ENCODE results near the gene LSAMP. TPM values are rescaled to one million over a fixed set of nuclear protein-coding genes. Genes with fewer than 3 reads are reported as not detected.

The LSAMP gene
- total RNA-seq, 1 donor from 2014 or later: 4.4 TPM

DNA sequence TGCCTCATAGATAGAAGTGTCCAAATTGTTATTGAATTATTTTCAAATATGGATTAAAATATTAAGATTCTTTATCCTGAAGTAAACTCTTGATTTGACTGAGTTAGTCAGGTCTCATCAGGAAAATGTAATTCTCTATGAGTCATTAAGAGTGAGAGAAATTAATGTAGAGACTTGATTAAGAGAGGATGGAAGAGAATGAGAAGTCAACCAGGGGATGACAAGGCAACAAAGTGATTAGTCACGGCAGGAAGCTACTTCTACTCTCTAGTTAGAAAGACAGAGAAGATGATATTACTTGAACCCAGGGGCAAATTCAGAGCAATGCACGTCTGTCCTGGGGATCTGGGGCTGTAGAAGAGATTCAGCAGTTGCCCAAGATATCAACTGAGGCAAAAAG is 202.5 kb downstream of the LSAMP start:
- no peak overlapping the region for H3K27ac Mint-ChIP-seq (ENCODE audit: unreplicated experiment)

GRCh38 chr3:116241677-116242076 is 203.6 kb downstream of the LSAMP start:
- no peak for DNase-seq (ENCODE audit: extremely low spot score, unreplicated experiment)
- TF ChIP-seq, protein P1, sequence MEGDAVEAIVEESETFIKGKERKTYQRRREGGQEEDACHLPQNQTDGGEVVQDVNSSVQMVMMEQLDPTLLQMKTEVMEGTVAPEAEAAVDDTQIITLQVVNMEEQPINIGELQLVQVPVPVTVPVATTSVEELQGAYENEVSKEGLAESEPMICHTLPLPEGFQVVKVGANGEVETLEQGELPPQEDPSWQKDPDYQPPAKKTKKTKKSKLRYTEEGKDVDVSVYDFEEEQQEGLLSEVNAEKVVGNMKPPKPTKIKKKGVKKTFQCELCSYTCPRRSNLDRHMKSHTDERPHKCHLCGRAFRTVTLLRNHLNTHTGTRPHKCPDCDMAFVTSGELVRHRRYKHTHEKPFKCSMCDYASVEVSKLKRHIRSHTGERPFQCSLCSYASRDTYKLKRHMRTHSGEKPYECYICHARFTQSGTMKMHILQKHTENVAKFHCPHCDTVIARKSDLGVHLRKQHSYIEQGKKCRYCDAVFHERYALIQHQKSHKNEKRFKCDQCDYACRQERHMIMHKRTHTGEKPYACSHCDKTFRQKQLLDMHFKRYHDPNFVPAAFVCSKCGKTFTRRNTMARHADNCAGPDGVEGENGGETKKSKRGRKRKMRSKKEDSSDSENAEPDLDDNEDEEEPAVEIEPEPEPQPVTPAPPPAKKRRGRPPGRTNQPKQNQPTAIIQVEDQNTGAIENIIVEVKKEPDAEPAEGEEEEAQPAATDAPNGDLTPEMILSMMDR (IDR thresholded peaks at IDR 0.05): no peak
- H3K4me1 Mint-ChIP-seq (ENCODE audit: unreplicated experiment): no peaks in the 10 kb centered on the region
- no peak overlapping the region for H3K27ac Mint-ChIP-seq (ENCODE audit: unreplicated experiment)
- H3K9me3 Mint-ChIP-seq (ENCODE audit: unreplicated experiment): peaks cover 4% of the 10 kb centered on the region
- no peaks in the 10 kb centered on the region for H3K27me3 Mint-ChIP-seq (ENCODE audit: unreplicated experiment)
- H3K4me3 Mint-ChIP-seq (ENCODE audit: unreplicated experiment): no peak overlapping the region
- H3K36me3 Mint-ChIP-seq (ENCODE audit: unreplicated experiment): no peaks in the 10 kb centered on the region

More for the DNA sequence above, 202.5 kb downstream of the LSAMP start:
- TF ChIP-seq, protein P1 (IDR thresholded peaks at IDR 0.05): no peak
- H3K9me3 Mint-ChIP-seq (ENCODE audit: unreplicated experiment): peaks cover 4% of the 10 kb centered on the region
- no peaks in the 10 kb centered on the region for H3K36me3 Mint-ChIP-seq (ENCODE audit: unreplicated experiment)
- no peaks in the 10 kb centered on the region for H3K4me1 Mint-ChIP-seq (ENCODE audit: unreplicated experiment)
- H3K27me3 Mint-ChIP-seq (ENCODE audit: unreplicated experiment): no peaks in the 10 kb centered on the region
- DNase-seq (ENCODE audit: extremely low spot score, unreplicated experiment): no peak
- H3K4me3 Mint-ChIP-seq (ENCODE audit: unreplicated experiment): no peak overlapping the region

GRCh38 chr3:116240261-116240660 is 205.0 kb downstream of the LSAMP start:
- DNase-seq (ENCODE audit: extremely low spot score, unreplicated experiment): no peak
- no peaks in the 10 kb centered on the region for H3K4me1 Mint-ChIP-seq (ENCODE audit: unreplicated experiment)
- no peaks in the 10 kb centered on the region for H3K36me3 Mint-ChIP-seq (ENCODE audit: unreplicated experiment)
- TF ChIP-seq, protein P1 (IDR thresholded peaks at IDR 0.05): no peak
- peaks cover 4% of the 10 kb centered on the region for H3K9me3 Mint-ChIP-seq (ENCODE audit: unreplicated experiment)
- H3K27ac Mint-ChIP-seq (ENCODE audit: unreplicated experiment): no peak overlapping the region
- no peaks in the 10 kb centered on the region for H3K27me3 Mint-ChIP-seq (ENCODE audit: unreplicated experiment)
- no peak overlapping the region for H3K4me3 Mint-ChIP-seq (ENCODE audit: unreplicated experiment)

GRCh38 chr3:116238846-116239565 is 206.3 kb downstream of the LSAMP start:
- H3K4me3 Mint-ChIP-seq (ENCODE audit: unreplicated experiment): no peak overlapping the region
- H3K9me3 Mint-ChIP-seq (ENCODE audit: unreplicated experiment): peaks cover 4% of the 10 kb centered on the region
- no peaks in the 10 kb centered on the region for H3K27me3 Mint-ChIP-seq (ENCODE audit: unreplicated experiment)
- H3K27ac Mint-ChIP-seq (ENCODE audit: unreplicated experiment): no peak overlapping the region
- no peaks in the 10 kb centered on the region for H3K4me1 Mint-ChIP-seq (ENCODE audit: unreplicated experiment)
- DNase-seq (ENCODE audit: extremely low spot score, unreplicated experiment): no peak
- no peaks in the 10 kb centered on the region for H3K36me3 Mint-ChIP-seq (ENCODE audit: unreplicated experiment)
- TF ChIP-seq, protein P1 (IDR thresholded peaks at IDR 0.05): no peak

DNA sequence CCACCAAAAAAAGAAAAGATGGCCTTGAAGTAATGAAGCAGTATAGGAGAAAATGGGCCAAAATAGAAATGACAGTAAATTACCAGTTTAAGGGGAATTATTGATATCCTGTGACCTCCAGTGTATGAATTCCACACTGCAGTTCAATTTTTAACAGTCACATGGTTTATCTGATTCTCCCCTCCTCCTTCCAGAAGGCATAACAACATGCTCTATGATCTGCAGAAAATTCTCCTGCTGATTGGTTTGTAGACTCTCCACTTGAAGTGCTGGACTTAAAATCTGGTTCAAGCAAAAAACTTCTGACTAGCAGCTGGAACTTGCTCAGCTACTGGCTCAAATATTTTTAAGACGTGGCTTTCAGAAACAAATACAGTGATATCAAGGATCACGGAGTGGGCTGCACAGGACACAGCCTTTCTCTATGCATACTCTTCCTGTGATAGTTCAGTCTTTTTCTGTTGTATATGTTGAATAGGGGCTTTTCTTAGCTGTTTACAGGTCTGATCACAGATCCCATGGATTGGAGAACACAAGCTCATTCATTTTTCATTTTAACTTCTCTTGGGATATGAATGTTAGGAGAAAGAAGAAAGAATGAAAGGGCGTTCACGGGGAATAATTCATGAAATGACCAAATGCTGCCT is 211.5 kb downstream of the LSAMP start:
- no peaks in the 10 kb centered on the region for H3K9me3 Mint-ChIP-seq (ENCODE audit: unreplicated experiment)
- H3K4me3 Mint-ChIP-seq (ENCODE audit: unreplicated experiment): no peak overlapping the region
- no peaks in the 10 kb centered on the region for H3K36me3 Mint-ChIP-seq (ENCODE audit: unreplicated experiment)
- DNase-seq (ENCODE audit: extremely low spot score, unreplicated experiment): no peak
- no peak overlapping the region for H3K27ac Mint-ChIP-seq (ENCODE audit: unreplicated experiment)
- H3K4me1 Mint-ChIP-seq (ENCODE audit: unreplicated experiment): peaks cover 4% of the 10 kb centered on the region
- H3K27me3 Mint-ChIP-seq (ENCODE audit: unreplicated experiment): peaks cover 4% of the 10 kb centered on the region
- TF ChIP-seq, protein P1 (IDR thresholded peaks at IDR 0.05): no peak

Data from osteocyte (in vitro differentiated cells).